DND-41 (cell line): Measurements from ENCODE around the gene ZIM2.

Experiments used
- ATAC-seq: fragments of 200-7000 bp; cut with Tn5 transposase; 3 replicates; pipeline ENCODE4 v1.9.1; 2021; ENCODE audit warnings: low read depth; ENCODE audit not compliant: insufficient read depth
- DNase-seq: peaks from one replicate; pipeline ENCODE4 v3.0.0-alpha.2; 2020
- H2AFZ ChIP-seq: 2 replicates; pipeline ENCODE4 v1.6.0; 2012; ENCODE audit warnings: low read depth, low read length
- H3K27ac ChIP-seq: 2 replicates; pipeline ENCODE4 v1.5.1; 2012; ENCODE audit warnings: low read length, inconsistent platforms
- H3K27me3 ChIP-seq: fragments of 200-600 bp; sonication (generic); 2 replicates; pipeline ENCODE4 v1.6.0; 2012; ENCODE audit warnings: low read length, mild to moderate bottlenecking, inconsistent platforms; ENCODE audit not compliant: insufficient read depth, poor library complexity
- H3K36me3 ChIP-seq: 2 replicates; pipeline ENCODE4 v1.5.1; 2012; ENCODE audit warnings: low read length, inconsistent platforms; ENCODE audit not compliant: insufficient read depth
- H3K4me1 ChIP-seq: 2 replicates; pipeline ENCODE4 v1.5.1; 2012; ENCODE audit warnings: mild to moderate bottlenecking, low read length; ENCODE audit not compliant: insufficient read depth
- H3K4me2 ChIP-seq: 2 replicates; pipeline ENCODE4 v1.6.0; 2012; ENCODE audit warnings: mild to moderate bottlenecking, moderate library complexity, low read length, inconsistent platforms; ENCODE audit not compliant: insufficient read depth
- H3K4me3 ChIP-seq, 2 experiments: fragments of 200-600 bp in 1 of 2; shearing (Covaris generic) in 1 of 2; 2 replicates each; pipeline ENCODE4 v1.5.1; 2012 to 2016; ENCODE audit warnings: inconsistent platforms in 2 of 2, low read length in 2 of 2, mild to moderate bottlenecking in 2 of 2, low read depth in 1 of 2, moderate library complexity in 1 of 2
- H3K79me2 ChIP-seq: 2 replicates; pipeline ENCODE4 v1.6.0; 2012; ENCODE audit warnings: low read length, inconsistent platforms; ENCODE audit not compliant: insufficient read depth
- H3K9ac ChIP-seq: 2 replicates; pipeline ENCODE4 v1.6.0; 2012; ENCODE audit warnings: low read depth, mild to moderate bottlenecking, inconsistent platforms, low read length, moderate library complexity
- H3K9me3 ChIP-seq: 2 replicates; pipeline ENCODE4 v1.5.1; 2012; ENCODE audit warnings: low read length, moderate library complexity, mild to moderate bottlenecking, inconsistent platforms; ENCODE audit not compliant: insufficient read depth, severe bottlenecking
- H4K20me1 ChIP-seq: 2 replicates; pipeline ENCODE4 v1.6.0; 2012; ENCODE audit warnings: low read length; ENCODE audit not compliant: insufficient read depth
- CTCF ChIP-seq: IDR thresholded peaks from 2 replicates; pipeline ENCODE4 v1.5.1; 2012; ENCODE audit warnings: borderline replicate concordance, low read length, moderate library complexity, mild to moderate bottlenecking; ENCODE audit not compliant: poor library complexity, severe bottlenecking; ENCODE audit errors: extremely low read depth
- EZH2 ChIP-seq: IDR thresholded peaks from 3 replicates; pipeline ENCODE4 v1.6.1; 2012; ENCODE audit warnings: borderline replicate concordance, low read depth, mild to moderate bottlenecking, moderate library complexity, low read length, inconsistent platforms; ENCODE audit not compliant: severe bottlenecking

Gene ZIM2

GRCh38 chr19:56842412-56842811, 1.9 kb upstream of the ZIM2 start:
- Histone ChIP-seq H3K4me3 (no peak overlapping the region), H3K4me1 (no peaks in the 10 kb centered on the region), H3K79me2 (no peaks in the 10 kb centered on the region), H3K9ac (no peak overlapping the region), H3K4me2 (no peak overlapping the region), H3K36me3 (no peaks in the 10 kb centered on the region), H2AFZ (no peak overlapping the region), H3K27me3 (no peaks in the 10 kb centered on the region), H3K9me3 (peaks cover 22% of the 10 kb centered on the region), H3K27ac (no peak overlapping the region), H4K20me1 (no peaks in the 10 kb centered on the region)
- TF ChIP-seq CTCF (no peak), EZH2 (no peak)
- no peak for ATAC-seq
- no peak for DNase-seq

- Histone ChIP-seq H3K9ac (no peak overlapping the region), H4K20me1 (no peaks in the 10 kb centered on the region), H3K36me3 (no peaks in the 10 kb centered on the region), H3K79me2 (no peaks in the 10 kb centered on the region), H3K4me2 (no peak overlapping the region), H3K4me3 (no peak overlapping the region), H3K4me1 (no peaks in the 10 kb centered on the region), H3K27ac (no peak overlapping the region), H3K27me3 (no peaks in the 10 kb centered on the region), H2AFZ (no peak overlapping the region), H3K9me3 (peaks cover 22% of the 10 kb centered on the region)
- TF ChIP-seq EZH2 = no peak
- no peak for TF ChIP-seq CTCF
- ATAC-seq (no peak), DNase-seq (no peak)
Measured at GRCh38 chr19:56841193-56841543, 642 bp upstream of the ZIM2 start.

GRCh38 chr19:56839652-56840450, 675 bp downstream of the ZIM2 start:
- H3K9ac ChIP-seq = no peak overlapping the region
- no peak overlapping the region for H2AFZ ChIP-seq
- no peak for DNase-seq
- H3K9me3 ChIP-seq = peaks cover 22% of the 10 kb centered on the region
- H3K27me3 ChIP-seq = no peaks in the 10 kb centered on the region
- no peak overlapping the region for H3K4me3 ChIP-seq
- no peak overlapping the region for H3K27ac ChIP-seq
- H3K79me2 ChIP-seq = no peaks in the 10 kb centered on the region
- no peaks in the 10 kb centered on the region for H3K36me3 ChIP-seq
- ATAC-seq = no peak
- TF ChIP-seq CTCF = no peak
- TF ChIP-seq EZH2 = no peak
- no peaks in the 10 kb centered on the region for H3K4me1 ChIP-seq
- H3K4me2 ChIP-seq = no peak overlapping the region
- H4K20me1 ChIP-seq = no peaks in the 10 kb centered on the region
